OCI-LY3 (cell line): ENCODE results near the gene DELE1.

Source experiments
- CTCF ChIP-seq: fragments of 200-600, 300-600 bp; sonication (generic); IDR thresholded peaks from 2 replicates; pipeline ENCODE4 v1.5.1; 2014; ENCODE audit warnings: antibody characterized with exemption, low read length, low read depth
- EZH2phosphoT487 ChIP-seq: fragments of 200-600 bp; shearing (Covaris generic); IDR thresholded peaks from 2 replicates; pipeline ENCODE4 v1.6.1; 2018; ENCODE audit warnings: antibody characterized with exemption, mixed run types, low read depth

DNA sequence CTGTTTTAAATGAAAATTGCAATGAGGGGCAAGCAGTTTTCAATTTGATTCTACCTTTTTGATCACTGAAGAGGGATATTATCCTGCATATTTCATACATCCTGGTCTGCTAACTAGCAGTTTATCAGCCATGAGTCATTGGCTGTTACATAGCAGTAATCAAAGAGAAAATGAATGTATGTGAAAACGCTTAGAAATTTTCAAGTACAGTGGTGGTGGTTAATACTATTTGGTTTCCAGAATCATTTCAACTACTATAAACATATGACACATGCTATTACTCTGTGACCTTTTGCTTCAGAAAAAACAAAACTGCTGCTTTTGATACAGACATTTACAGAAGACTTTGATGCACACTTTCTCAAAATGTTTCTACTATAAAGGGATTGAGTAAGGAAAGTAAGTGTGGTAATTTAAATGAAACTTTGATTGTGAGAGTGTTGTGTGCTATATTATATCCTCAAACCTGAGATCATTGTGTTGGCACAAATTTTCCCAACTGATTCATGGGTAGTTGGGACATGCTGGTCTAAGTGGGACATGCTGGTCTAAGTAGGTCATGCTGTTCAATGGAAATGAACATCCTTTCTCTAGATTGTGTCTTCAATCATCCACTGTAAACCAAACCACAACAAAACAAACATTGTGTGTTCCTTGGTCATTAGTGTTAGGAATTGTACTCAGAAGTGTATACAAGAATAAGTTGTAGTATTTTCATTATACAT is 50.4 kb downstream of the DELE1 start:
- no peak for TF ChIP-seq CTCF
- no peak for TF ChIP-seq EZH2phosphoT487
